Measurements from ENCODE around the gene WNT9B.

Gene WNT9B

DNA sequence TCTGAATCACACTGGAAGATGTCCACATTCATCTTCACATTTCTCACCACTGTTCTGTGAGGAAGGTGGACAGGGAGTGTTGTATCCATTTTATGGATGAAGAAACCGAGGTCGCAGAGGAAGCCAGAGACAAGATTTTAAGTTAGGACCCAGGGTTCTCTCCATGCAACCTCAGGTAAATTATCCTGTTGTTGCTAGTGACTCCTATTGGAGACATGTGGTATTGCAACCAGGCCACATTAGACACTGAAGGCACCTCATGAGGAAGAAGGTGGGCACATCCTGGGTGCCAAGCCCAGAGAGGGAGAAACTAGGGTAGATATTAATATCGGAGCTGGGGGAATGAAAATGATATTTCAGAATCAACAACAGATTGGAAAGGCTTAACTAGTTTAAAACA is 8.5 kb upstream of the WNT9B start:
- DNase-seq (ENCODE audit: low read depth) = no peak
- TF ChIP-seq, protein P1, sequence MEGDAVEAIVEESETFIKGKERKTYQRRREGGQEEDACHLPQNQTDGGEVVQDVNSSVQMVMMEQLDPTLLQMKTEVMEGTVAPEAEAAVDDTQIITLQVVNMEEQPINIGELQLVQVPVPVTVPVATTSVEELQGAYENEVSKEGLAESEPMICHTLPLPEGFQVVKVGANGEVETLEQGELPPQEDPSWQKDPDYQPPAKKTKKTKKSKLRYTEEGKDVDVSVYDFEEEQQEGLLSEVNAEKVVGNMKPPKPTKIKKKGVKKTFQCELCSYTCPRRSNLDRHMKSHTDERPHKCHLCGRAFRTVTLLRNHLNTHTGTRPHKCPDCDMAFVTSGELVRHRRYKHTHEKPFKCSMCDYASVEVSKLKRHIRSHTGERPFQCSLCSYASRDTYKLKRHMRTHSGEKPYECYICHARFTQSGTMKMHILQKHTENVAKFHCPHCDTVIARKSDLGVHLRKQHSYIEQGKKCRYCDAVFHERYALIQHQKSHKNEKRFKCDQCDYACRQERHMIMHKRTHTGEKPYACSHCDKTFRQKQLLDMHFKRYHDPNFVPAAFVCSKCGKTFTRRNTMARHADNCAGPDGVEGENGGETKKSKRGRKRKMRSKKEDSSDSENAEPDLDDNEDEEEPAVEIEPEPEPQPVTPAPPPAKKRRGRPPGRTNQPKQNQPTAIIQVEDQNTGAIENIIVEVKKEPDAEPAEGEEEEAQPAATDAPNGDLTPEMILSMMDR (conservative IDR thresholded peaks at IDR 0.05; ENCODE audit: low read depth, low read length) = peak; percentile 68
- H3K4me3 ChIP-seq (ENCODE audit: low read length) = no peak overlapping the region

DNA sequence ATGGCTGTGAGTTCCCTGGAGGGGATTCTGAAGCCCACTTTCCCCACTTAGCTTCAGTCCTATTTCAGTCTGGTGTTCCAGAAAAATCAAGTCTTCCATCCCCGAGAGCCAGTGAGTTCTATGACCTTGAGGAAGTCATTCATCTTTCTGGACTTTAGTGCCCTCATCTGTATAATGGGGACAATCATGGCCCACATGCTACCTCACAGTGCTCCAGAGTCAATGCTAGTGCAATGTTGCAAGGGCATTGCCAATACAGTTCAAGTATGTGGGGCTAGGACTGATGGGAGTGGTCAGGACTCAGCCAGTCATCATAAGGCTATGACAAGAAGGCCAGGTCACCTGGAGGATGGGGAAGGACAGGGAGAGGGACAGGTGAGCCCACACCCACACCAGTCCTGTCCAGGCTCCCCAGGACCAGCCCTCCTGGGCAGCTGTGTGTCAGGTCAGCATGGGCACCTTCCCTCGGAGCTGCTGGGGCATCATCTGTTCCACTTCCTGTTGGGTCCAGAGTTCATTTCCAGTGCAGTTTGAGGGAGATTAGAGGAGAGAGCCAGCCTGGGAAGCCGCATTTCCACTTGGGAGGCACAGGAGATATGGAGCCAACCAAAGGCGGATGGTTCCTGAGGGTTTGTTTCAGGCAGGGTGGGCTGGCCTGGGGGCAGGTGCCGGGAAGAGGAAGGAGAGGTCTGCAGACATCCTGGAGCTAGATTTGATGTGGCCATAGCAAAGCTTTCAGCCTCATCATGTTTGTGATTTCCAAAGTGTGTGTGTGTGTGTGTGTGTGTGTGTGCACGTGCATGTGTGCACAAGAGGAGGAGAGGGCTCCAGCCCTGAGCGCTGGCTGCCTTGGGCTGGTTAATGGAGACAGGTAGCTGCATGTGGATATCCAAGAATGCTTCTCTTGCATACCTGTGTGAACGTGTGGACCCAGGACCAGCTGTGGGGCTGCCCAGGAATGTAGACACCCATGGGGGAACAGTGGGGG is 3.9 kb upstream of the WNT9B start:
- TF ChIP-seq, protein P1 (conservative IDR thresholded peaks at IDR 0.05; ENCODE audit: low read depth, low read length) = no peak
- DNase-seq (ENCODE audit: low read depth) = no peak
- H3K4me3 ChIP-seq (ENCODE audit: low read length) = no peak overlapping the region

DNA sequence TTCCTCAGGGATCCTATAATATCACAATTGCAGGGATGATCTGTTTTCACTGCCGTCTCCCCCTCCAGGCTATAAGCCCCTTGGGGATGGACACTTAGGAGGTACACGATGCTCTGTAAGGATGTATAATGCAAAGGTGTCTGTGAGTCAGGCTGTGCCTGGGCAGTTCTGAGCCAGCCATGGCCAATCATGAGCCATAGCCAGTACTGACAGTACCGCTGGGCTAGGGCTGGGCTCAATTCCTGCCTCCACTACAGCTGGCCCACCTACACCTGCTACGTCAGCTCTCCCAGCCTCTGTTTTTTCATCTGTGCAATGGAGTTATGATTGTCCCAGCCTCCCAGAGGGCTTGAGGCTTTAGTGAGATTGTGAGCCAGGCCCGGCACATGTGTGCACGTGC is 2.8 kb upstream of the WNT9B start:
- TF ChIP-seq, protein P1 (conservative IDR thresholded peaks at IDR 0.05; ENCODE audit: low read depth, low read length) = no peak
- no peak for DNase-seq (ENCODE audit: low read depth)
- no peak overlapping the region for H3K4me3 ChIP-seq (ENCODE audit: low read length)

DNA sequence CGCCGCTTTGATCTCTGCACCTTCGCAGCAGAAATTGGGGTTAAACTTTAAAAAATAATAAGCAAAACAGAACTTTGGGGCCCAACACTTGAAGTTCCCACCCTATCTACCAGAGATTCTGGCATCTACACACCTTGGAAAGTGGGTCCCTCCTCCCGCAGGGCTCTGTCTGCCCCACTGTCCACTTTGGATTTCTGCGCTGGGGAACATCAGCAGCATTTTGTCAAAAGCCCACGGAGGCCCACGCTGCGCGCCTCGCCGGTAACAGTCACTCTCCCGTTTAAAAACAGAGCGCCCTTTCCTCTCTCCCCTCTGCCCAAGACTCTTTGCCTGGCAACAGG is 725 bp upstream of the WNT9B start:
- no peak for DNase-seq (ENCODE audit: low read depth)
- H3K4me3 ChIP-seq (ENCODE audit: low read length) = peak overlapping the region; percentile 23
- TF ChIP-seq, protein P1 (conservative IDR thresholded peaks at IDR 0.05; ENCODE audit: low read depth, low read length) = no peak

DNA sequence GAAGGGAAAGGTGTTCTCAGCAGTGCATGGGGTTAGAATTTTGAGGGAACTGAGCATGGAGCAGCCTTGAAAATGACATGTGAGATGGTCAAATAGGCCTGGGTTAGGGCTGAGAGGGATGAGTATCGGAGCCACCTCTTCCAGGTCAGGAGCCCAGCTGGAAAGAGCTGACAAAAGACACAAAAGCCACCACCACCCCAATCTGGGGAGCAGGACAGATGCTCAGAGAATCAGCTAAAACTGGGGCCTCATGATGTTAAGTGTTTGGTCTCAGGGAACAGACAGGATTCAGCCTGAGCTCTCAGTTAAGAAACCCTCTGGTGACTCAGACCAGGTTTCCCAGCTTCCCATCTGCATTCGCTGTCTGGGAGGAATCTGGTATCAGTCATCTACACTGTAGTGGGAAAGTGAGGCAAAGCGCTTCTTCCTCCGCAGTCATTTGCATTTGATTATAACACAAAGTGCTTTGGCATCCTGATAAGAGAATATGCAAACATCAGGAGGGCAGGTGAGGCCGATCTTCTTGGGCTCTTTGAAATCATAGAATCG is 2.6 kb downstream of the WNT9B start:
- DNase-seq (ENCODE audit: low read depth) = no peak
- TF ChIP-seq, protein P1 (conservative IDR thresholded peaks at IDR 0.05; ENCODE audit: low read depth, low read length) = no peak

DNA sequence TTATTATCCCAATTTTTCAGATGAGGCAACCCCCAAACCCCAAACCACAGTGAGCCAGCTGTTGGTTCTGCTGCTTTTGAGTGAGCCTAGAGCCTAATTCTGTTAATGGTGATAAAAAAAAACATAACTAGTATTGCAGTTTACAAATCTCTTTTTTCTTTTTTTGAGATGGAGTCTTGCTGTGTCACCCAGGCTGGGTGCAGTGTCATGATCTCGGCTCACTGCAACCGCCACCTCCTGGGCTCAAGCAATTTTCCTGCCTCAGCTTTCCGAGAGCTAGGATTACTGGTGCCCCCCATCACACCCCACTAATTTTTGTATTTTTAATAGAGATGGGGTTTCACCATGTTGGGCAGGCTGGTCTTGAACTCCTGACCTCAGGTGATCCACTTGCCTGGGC is 3.1 kb downstream of the WNT9B start:
- DNase-seq (ENCODE audit: low read depth) = no peak
- H3K4me3 ChIP-seq (ENCODE audit: low read length) = no peak overlapping the region
- TF ChIP-seq, protein P1 (conservative IDR thresholded peaks at IDR 0.05; ENCODE audit: low read depth, low read length) = no peak

More for the DNA sequence above, 2.6 kb downstream of the WNT9B start:
- no peak overlapping the region for H3K4me3 ChIP-seq (ENCODE audit: low read length)

DNA sequence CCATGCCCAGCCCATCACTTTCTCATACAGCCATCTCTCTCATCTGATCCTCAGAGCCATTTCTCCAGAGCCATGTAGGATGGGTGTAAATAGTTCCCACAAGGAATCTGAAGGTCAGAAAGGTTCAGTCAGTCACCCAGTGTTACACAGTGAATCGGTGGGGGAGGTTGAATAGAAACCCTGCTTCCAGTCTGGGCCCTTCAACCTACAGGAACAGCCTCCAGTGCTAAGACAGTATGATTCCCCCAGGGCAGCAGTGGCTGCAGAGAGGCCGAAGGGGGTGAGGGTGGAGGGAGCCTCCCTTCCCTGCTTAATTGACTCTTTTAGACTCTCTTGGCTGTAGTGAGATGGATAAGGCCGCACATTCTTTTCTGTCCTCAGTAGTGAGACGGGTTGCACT is 3.6 kb downstream of the WNT9B start:
- DNase-seq (ENCODE audit: low read depth) = no peak
- TF ChIP-seq, protein P1 (conservative IDR thresholded peaks at IDR 0.05; ENCODE audit: low read depth, low read length) = no peak
- no peak overlapping the region for H3K4me3 ChIP-seq (ENCODE audit: low read length)

Measured in retinal pigment epithelial cell (primary cell).